Urinary bladder (tissue), 4 donors: ENCODE results near the gene KRTDAP. TPM values are rescaled to one million over a fixed set of nuclear protein-coding genes. Genes with fewer than 3 reads are reported as not detected.

Source experiments
- DNase-seq: peaks from one replicate; pipeline ENCODE4 v3.0.0-alpha.2; 2015; ENCODE audit errors: extremely low spot score
- H3K27ac ChIP-seq: one replicate; pipeline ENCODE4 v1.5.1; 2013; ENCODE audit warnings: low read depth, mild to moderate bottlenecking, moderate library complexity
- H3K36me3 ChIP-seq: one replicate; pipeline ENCODE4 v1.6.1; 2013; ENCODE audit warnings: mild to moderate bottlenecking, moderate library complexity; ENCODE audit not compliant: insufficient read depth
- H3K4me1 ChIP-seq: one replicate; pipeline ENCODE4 v1.6.1; 2013; ENCODE audit warnings: mild to moderate bottlenecking, moderate library complexity; ENCODE audit not compliant: insufficient read depth
- H3K4me3 ChIP-seq: one replicate; pipeline ENCODE4 v1.5.1; 2013; ENCODE audit warnings: low read depth, low read length
- WGBS: extraction: QIAGEN DNeasy Blood & Tissue Kit; methylation state at CpG from one replicate; pipeline ENCODE4 v1.1.7; 2013; 5-methylcytosine and 5-hydroxymethylcytosine counted together
- polyA plus RNA-seq: library from polyadenylated mRNA; stranded (reverse); fragments of 200-250 nt; gene quantifications from one replicate; pipeline ENCODE4 v1.2.3, GENCODE V29; 2013
- total RNA-seq: library from RNA; depleted of rRNA; stranded (reverse); fragments of >200 nt; gene quantifications from one replicate; pipeline ENCODE4 v1.2.3, GENCODE V29; 2014
- donor health status: healthy with polysubstance abuse.
- donor health status: healthy.

Gene KRTDAP
- total and polyA plus RNA-seq, 2 donors: not detected

- no peaks in the 10 kb centered on the region for H3K36me3 ChIP-seq
- no peak overlapping the region for H3K27ac ChIP-seq
- no peak overlapping the region for H3K4me3 ChIP-seq
- no peak for DNase-seq
- H3K4me1 ChIP-seq: no peaks in the 10 kb centered on the region
- WGBS: 87% methylated on average over 1 of the region's 1 CpG
Measured at GRCh38 chr19:35444735-35445134, 45.5 kb downstream of the KRTDAP start.

DNA sequence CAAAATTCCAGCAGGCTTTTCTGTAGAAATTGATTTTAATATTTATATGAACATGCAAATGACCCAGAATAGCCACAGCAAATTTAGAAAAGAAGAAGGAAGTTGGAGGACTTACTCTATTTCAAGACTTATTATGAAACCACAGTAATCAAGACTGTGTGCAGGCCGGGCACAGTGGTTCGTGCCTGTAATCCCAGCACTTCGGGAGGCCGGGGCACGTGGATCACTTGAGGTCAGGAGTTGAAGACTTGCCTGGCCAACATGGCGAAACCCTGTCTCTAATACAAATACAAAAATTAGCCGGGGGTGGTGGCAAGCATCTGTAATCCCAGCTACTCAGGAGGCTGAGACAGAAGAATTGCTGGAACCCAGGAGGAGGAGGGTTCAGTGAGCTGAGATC is 48.2 kb downstream of the KRTDAP start:
- DNase-seq: no peak
- no peaks in the 10 kb centered on the region for H3K36me3 ChIP-seq
- H3K4me1 ChIP-seq: no peaks in the 10 kb centered on the region
- no peak overlapping the region for H3K4me3 ChIP-seq
- no peak overlapping the region for H3K27ac ChIP-seq
- 57% methylated on average over 7 of the region's 7 CpGs for WGBS

DNA sequence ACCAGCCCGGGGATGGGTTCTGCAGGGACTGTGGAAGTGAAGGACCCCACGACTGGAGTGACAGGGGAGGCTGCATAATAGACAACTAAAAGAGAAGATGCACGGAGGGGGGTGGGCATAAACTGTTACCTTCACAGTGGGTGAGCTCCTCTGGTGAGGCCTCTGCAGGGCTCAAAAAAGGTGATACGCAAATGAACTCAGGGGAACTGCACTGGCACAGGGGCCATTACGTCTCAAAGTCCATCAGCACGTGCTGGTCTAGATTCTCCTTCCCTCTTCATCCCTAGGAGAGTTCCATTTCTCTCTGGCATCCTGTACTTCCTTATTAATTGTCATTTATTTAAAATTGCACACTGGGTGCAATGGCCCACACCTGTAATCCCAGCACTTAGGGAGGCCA is 50.3 kb downstream of the KRTDAP start:
- Histone ChIP-seq H3K4me3 (no peak overlapping the region), H3K36me3 (no peaks in the 10 kb centered on the region), H3K4me1 (no peaks in the 10 kb centered on the region), H3K27ac (no peak overlapping the region)
- WGBS: 96% methylated on average over 6 of the region's 6 CpGs
- DNase-seq: no peak

GRCh38 chr19:35438527-35438926 is 51.7 kb downstream of the KRTDAP start:
- DNase-seq: no peak
- Histone ChIP-seq H3K4me1 (no peaks in the 10 kb centered on the region), H3K4me3 (no peak overlapping the region), H3K36me3 (no peaks in the 10 kb centered on the region), H3K27ac (no peak overlapping the region)
- 38% methylated on average over 5 of the region's 5 CpGs for WGBS

GRCh38 chr19:35438096-35438495 is 52.2 kb downstream of the KRTDAP start:
- Histone ChIP-seq H3K27ac (no peak overlapping the region), H3K4me3 (no peak overlapping the region), H3K36me3 (no peaks in the 10 kb centered on the region), H3K4me1 (no peaks in the 10 kb centered on the region)
- 69% methylated on average over 5 of the region's 5 CpGs for WGBS
- no peak for DNase-seq

DNA sequence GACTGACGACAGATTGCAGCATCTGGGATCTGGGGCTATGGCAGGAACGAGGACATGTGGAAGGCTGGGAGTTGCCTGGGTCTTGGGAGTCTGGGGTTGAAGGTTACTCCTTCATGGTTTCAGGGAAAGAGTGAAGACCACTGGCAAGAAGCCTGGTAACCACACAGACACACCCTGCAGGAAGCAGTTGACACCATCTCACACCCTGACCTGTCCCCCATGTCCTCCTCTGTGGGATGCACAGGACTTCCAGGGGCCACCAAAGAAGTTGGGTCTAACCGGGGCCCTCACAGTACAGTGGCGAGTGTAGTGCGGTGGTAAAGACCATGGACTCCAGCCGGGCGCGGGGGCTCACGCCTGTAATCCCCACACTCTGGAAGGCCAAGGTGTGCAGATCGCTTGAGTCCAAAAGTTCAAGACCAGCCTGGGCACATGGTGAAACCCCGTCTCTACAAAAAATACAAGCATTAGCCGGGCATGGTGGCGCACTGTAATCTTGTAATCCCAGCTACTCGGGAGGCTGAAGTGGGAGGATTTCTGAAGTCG is 52.8 kb downstream of the KRTDAP start:
- WGBS: 87% methylated on average over 15 of the region's 15 CpGs
- Histone ChIP-seq H3K4me1 (no peaks in the 10 kb centered on the region), H3K27ac (peak overlapping the region; percentile 72), H3K36me3 (no peaks in the 10 kb centered on the region), H3K4me3 (no peak overlapping the region)
- DNase-seq: no peak

Other genes starting within 250 kb of the KRTDAP start
- gene LSR, start 241.5 kb downstream of the KRTDAP start, total RNA-seq: 4.2 TPM
- 27.9 TPM for gene LSR, start 241.5 kb downstream of the KRTDAP start, polyA plus RNA-seq
- 27.4 TPM for gene USF2, start 221.5 kb downstream of the KRTDAP start, total RNA-seq
- 142 TPM for gene USF2, start 221.5 kb downstream of the KRTDAP start, polyA plus RNA-seq
- not detected for gene HAMP, start 207.9 kb downstream of the KRTDAP start, total RNA-seq
- gene HAMP, start 207.9 kb downstream of the KRTDAP start, polyA plus RNA-seq: 0.19 TPM
- gene MAG, start 198.3 kb downstream of the KRTDAP start, total RNA-seq: 6.1 TPM
- gene MAG, start 198.3 kb downstream of the KRTDAP start, polyA plus RNA-seq: 0.20 TPM
- gene CD22, start 161.3 kb downstream of the KRTDAP start, total RNA-seq: 8.8 TPM
- 1.6 TPM for gene CD22, start 161.3 kb downstream of the KRTDAP start, polyA plus RNA-seq
- gene FFAR1, start 142.6 kb downstream of the KRTDAP start, total RNA-seq: not detected
- not detected for gene FFAR1, start 142.6 kb downstream of the KRTDAP start, polyA plus RNA-seq
- gene FFAR3, start 132.0 kb downstream of the KRTDAP start, total RNA-seq: 0.16 TPM
- gene FFAR3, start 132.0 kb downstream of the KRTDAP start, polyA plus RNA-seq: 0.68 TPM
- not detected for gene GPR42, start 119.4 kb downstream of the KRTDAP start, total RNA-seq
- 0.14 TPM for gene GPR42, start 119.4 kb downstream of the KRTDAP start, polyA plus RNA-seq
- gene FFAR2, start 42.2 kb downstream of the KRTDAP start, total RNA-seq: 0.69 TPM
- 0.05 TPM for gene FFAR2, start 42.2 kb downstream of the KRTDAP start, polyA plus RNA-seq
- gene DMKN, start 23.2 kb upstream of the KRTDAP start, total RNA-seq: 10.7 TPM
- 17.5 TPM for gene DMKN, start 23.2 kb upstream of the KRTDAP start, polyA plus RNA-seq
- not detected for gene SBSN, start 37.8 kb upstream of the KRTDAP start, total RNA-seq
- gene SBSN, start 37.8 kb upstream of the KRTDAP start, polyA plus RNA-seq: 0.15 TPM
- not detected for gene GAPDHS, start 43.0 kb upstream of the KRTDAP start, total RNA-seq
- not detected for gene GAPDHS, start 43.0 kb upstream of the KRTDAP start, polyA plus RNA-seq
- 57.0 TPM for gene TMEM147, start 55.2 kb upstream of the KRTDAP start, total RNA-seq
- 141 TPM for gene TMEM147, start 55.2 kb upstream of the KRTDAP start, polyA plus RNA-seq
- not detected for gene ATP4A, start 73.2 kb upstream of the KRTDAP start, total RNA-seq
- gene ATP4A, start 73.2 kb upstream of the KRTDAP start, polyA plus RNA-seq: not detected
- not detected for gene PMIS2, start 95.7 kb upstream of the KRTDAP start, total RNA-seq
- not detected for gene PMIS2, start 95.7 kb upstream of the KRTDAP start, polyA plus RNA-seq
- 6.3 TPM for gene HAUS5, start 122.3 kb upstream of the KRTDAP start, total RNA-seq
- gene HAUS5, start 122.3 kb upstream of the KRTDAP start, polyA plus RNA-seq: 8.8 TPM
- gene RBM42, start 138.6 kb upstream of the KRTDAP start, total RNA-seq: 14.8 TPM
- 89.5 TPM for gene RBM42, start 138.6 kb upstream of the KRTDAP start, polyA plus RNA-seq
- 0.32 TPM for gene ETV2, start 151.3 kb upstream of the KRTDAP start, total RNA-seq
- gene ETV2, start 151.3 kb upstream of the KRTDAP start, polyA plus RNA-seq: 1.7 TPM
- 192 TPM for gene COX6B1, start 157.9 kb upstream of the KRTDAP start, total RNA-seq
- 592 TPM for gene COX6B1, start 157.9 kb upstream of the KRTDAP start, polyA plus RNA-seq
- gene UPK1A, start 176.1 kb upstream of the KRTDAP start, total RNA-seq: 89.8 TPM
- 81.8 TPM for gene UPK1A, start 176.1 kb upstream of the KRTDAP start, polyA plus RNA-seq
- gene ZBTB32, start 214.1 kb upstream of the KRTDAP start, total RNA-seq: not detected
- gene ZBTB32, start 214.1 kb upstream of the KRTDAP start, polyA plus RNA-seq: 0.09 TPM
- 7.1 TPM for gene KMT2B, start 227.5 kb upstream of the KRTDAP start, total RNA-seq
- gene KMT2B, start 227.5 kb upstream of the KRTDAP start, polyA plus RNA-seq: 25.9 TPM